Measurements from ENCODE around the gene FLOT1.

Gene FLOT1

GRCh38 chr6:30721198-30722024, 21.1 kb downstream of the FLOT1 start (continued):
- peak; percentile 84 for TF ChIP-seq ZBTB26 (tag by site-specific recombination; optimal IDR thresholded peaks at IDR 0.05)
- TF ChIP-seq PRDM10 (tag by site-specific recombination; IDR thresholded peaks at IDR 0.05): peak; percentile 84
- TF ChIP-seq ZNF624 (tag by site-specific recombination; IDR thresholded peaks at IDR 0.05): no peak
- TF ChIP-seq ZFP3 (tag by site-specific recombination; IDR thresholded peaks at IDR 0.05; ENCODE audit: low read depth): no peak
- no peak for TF ChIP-seq ZNF174 (tag by site-specific recombination; IDR thresholded peaks at IDR 0.05)
- TF ChIP-seq ZNF521 (tag by site-specific recombination; IDR thresholded peaks at IDR 0.05): no peak
- no peak for TF ChIP-seq ZNF529 (tag by site-specific recombination; IDR thresholded peaks at IDR 0.05; ENCODE audit: insufficient replicate concordance)
- TF ChIP-seq REPIN1 (tag by site-specific recombination; IDR thresholded peaks at IDR 0.05; ENCODE audit: low read depth): peak; percentile 34; the same call in 1 of the 2 replicates
- no peak for TF ChIP-seq ELK4 (IDR thresholded peaks at IDR 0.05; ENCODE audit: borderline replicate concordance, low read depth, low read length)
- TF ChIP-seq ZXDB (tag by site-specific recombination; IDR thresholded peaks at IDR 0.05): peak; percentile 72
- no peak for TF ChIP-seq ZNF791 (tag by site-specific recombination; IDR thresholded peaks at IDR 0.05)
- no peak for TF ChIP-seq ZNF518A (tag by site-specific recombination; conservative IDR thresholded peaks at IDR 0.05; ENCODE audit: low read depth)
- no peak for TF ChIP-seq ZNF19 (tag by site-specific recombination; IDR thresholded peaks at IDR 0.05; ENCODE audit: low read depth)
- peak; percentile 62 for TF ChIP-seq PRDM1 (tag by site-specific recombination; IDR thresholded peaks at IDR 0.05)
- no peak for TF ChIP-seq ZNF398 (tag by site-specific recombination; IDR thresholded peaks at IDR 0.05)
- no peak for TF ChIP-seq ZNF513 (tag by site-specific recombination; IDR thresholded peaks at IDR 0.05)
- no peak for TF ChIP-seq PRDM4 (tag by site-specific recombination; IDR thresholded peaks at IDR 0.05)
- TF ChIP-seq ZFP41 (tag by site-specific recombination; IDR thresholded peaks at IDR 0.05; ENCODE audit: borderline replicate concordance): no peak
- TF ChIP-seq ZNF16 (tag by site-specific recombination; IDR thresholded peaks at IDR 0.05; ENCODE audit: low read depth): no peak
- TF ChIP-seq ZNF202 (tag by site-specific recombination; IDR thresholded peaks at IDR 0.05; ENCODE audit: borderline replicate concordance): no peak
- TF ChIP-seq GLIS2 (tag by site-specific recombination; IDR thresholded peaks at IDR 0.05): peak; percentile 98
